Naive thymus-derived CD8-positive, alpha-beta T cell (primary cell): Measurements from ENCODE around the gene TCF7L2. TPM values are rescaled to one million over a fixed set of nuclear protein-coding genes. Genes with fewer than 3 reads are reported as not detected.
"Not testable (repeated sequence)": the region's sequence is repeated elsewhere in the genome, so short reads cannot be mapped to it uniquely, and the experiment has no call there.

Experiments used
- ATAC-seq, 2 donors: fragments of 150-1000 bp; cut with Tn5 transposase in 1 of 2; sonication (Bioruptor Pico), chemical (Tn5 transposase) in 1 of 2; 1 replicate in 1 of 2; 2 replicates in 1 of 2; pipeline ENCODE4 v1.10.0; 2021; ENCODE audit warnings: mild to moderate bottlenecking in 2 of 2, moderate library complexity in 2 of 2
- POLR2A ChIA-PET: fragments of 350-600 bp; sonication (Branson Sonifier 250); formaldehyde crosslinking; loops from one replicate; lab custom pipeline; 2021; ENCODE audit warnings: antibody characterized with exemption; lab: Charles Lee
- DNase-seq, 10 donors: peaks; one replicate each; pipeline versions ENCODE4 v3.0.0 to v3.0.0-alpha.2; 2020 to 2022
- H3K27ac Mint-ChIP-seq, 10 donors: one replicate each; pipeline ENCODE4 v1.8.0; 2020 to 2022; ENCODE audit warnings: mild to moderate bottlenecking in 10 of 10, mixed read lengths in 10 of 10, moderate library complexity in 4 of 10, inconsistent platforms in 1 of 10
- H3K27me3 Mint-ChIP-seq, 5 donors: one replicate each; pipeline ENCODE4 v1.8.0; 2021 to 2022; ENCODE audit warnings: mixed read lengths in 5 of 5
- H3K36me3 Mint-ChIP-seq, 3 donors: one replicate each; pipeline ENCODE4 v1.8.0; 2020 to 2022; ENCODE audit warnings: mixed read lengths in 3 of 3, mild to moderate bottlenecking in 2 of 3, inconsistent platforms in 1 of 3
- H3K4me1 Mint-ChIP-seq, 4 donors: one replicate each; pipeline ENCODE4 v1.8.0; 2021 to 2022; ENCODE audit warnings: mixed read lengths in 4 of 4
- H3K4me3 Mint-ChIP-seq, 10 donors: one replicate each; pipeline ENCODE4 v1.8.0; 2020 to 2022; ENCODE audit warnings: mild to moderate bottlenecking in 10 of 10, mixed read lengths in 10 of 10, moderate library complexity in 6 of 10, inconsistent platforms in 1 of 10
- H3K9me3 Mint-ChIP-seq, 9 donors: one replicate each; pipeline ENCODE4 v1.8.0; 2020 to 2022; ENCODE audit warnings: mixed read lengths in 9 of 9, mild to moderate bottlenecking in 3 of 9, inconsistent platforms in 1 of 9, moderate library complexity in 1 of 9
- polyA plus RNA-seq, 3 donors: library from polyadenylated mRNA; unstranded; fragments of 300-500 nt; fragmentation: Illumina TruSeq; gene quantifications; one replicate each; pipeline ENCODE4 v1.2.3, GENCODE V29; 2021
- total RNA-seq, 8 experiments: library from RNA in 2 of 8; stranded (reverse) in 2 of 8; gene quantifications; one replicate each; pipeline ENCODE4 v1.2.3 and lab custom pipeline; 2021 to 2026

TCF7L2 gene
- total and polyA plus RNA-seq, 5 experiments from 2014 or later, result 1.6 to 6.0 (median 4.1) TPM

- ATAC-seq (no peak), DNase-seq (no peak)
- Mint-ChIP-seq H3K27ac (no peak overlapping the region), H3K36me3 (peaks cover 0 to 1% (median 0%) of the 10 kb centered on the region in 3 donors), H3K9me3 (no peaks in the 10 kb centered on the region), H3K4me3 (no peak overlapping the region), H3K4me1 (peaks cover 0 to 4% (median 0%) of the 10 kb centered on the region in 4 donors), H3K27me3 (no peaks in the 10 kb centered on the region)
- POLR2A ChIA-PET, result no interaction called here
These were observed 109.3 kb downstream of the TCF7L2 start for GRCh38 chr10:113059371-113059780.

- POLR2A ChIA-PET, result interaction anchor here (0.6 kb wide), 1 partner anchor 10 kb away, joined by 3 read pairs; no protein-coding TSS in a partner anchor
- H3K4me1 Mint-ChIP-seq, result peaks cover 0 to 4% (median 0%) of the 10 kb centered on the region in 4 donors
- DNase-seq, result peak in 3 of 10 donors; percentile 16 to 24 (median 20)
- no peak overlapping the region for H3K27ac Mint-ChIP-seq
- no peaks in the 10 kb centered on the region for H3K27me3 Mint-ChIP-seq
- no peaks in the 10 kb centered on the region for H3K36me3 Mint-ChIP-seq
- peak overlapping the region in 1 of 10 donors; percentile 22 for H3K4me3 Mint-ChIP-seq
- no peaks in the 10 kb centered on the region for H3K9me3 Mint-ChIP-seq
- peak in 1 of 2 donors; percentile 35 for ATAC-seq
These were observed 110.4 kb downstream of the TCF7L2 start for GRCh38 chr10:113060201-113061053.

- Mint-ChIP-seq H3K27me3 (no peaks in the 10 kb centered on the region), H3K36me3 (no peaks in the 10 kb centered on the region), H3K4me3 (peak overlapping the region in 3 of 10 donors; percentile 5 to 26 (median 14)), H3K4me1 (peaks cover 0 to 4% (median 0%) of the 10 kb centered on the region in 4 donors), H3K27ac (no peak overlapping the region), H3K9me3 (no peaks in the 10 kb centered on the region)
- POLR2A ChIA-PET, result interaction anchor here (0.6 kb wide), 1 partner anchor 10 kb away, joined by 3 read pairs; no protein-coding TSS in a partner anchor
- DNase-seq (no peak), ATAC-seq (no peak)
These were observed 111.0 kb downstream of the TCF7L2 start for GRCh38 chr10:113061054-113061430.

GRCh38 chr10:113061557-113061956, 111.5 kb downstream of the TCF7L2 start:
- ATAC-seq, result no peak
- POLR2A ChIA-PET, result no interaction called here
- H3K4me1 Mint-ChIP-seq, result peaks cover 0 to 4% (median 0%) of the 10 kb centered on the region in 4 donors

GRCh38 chr10:113063043-113063967, 113.3 kb downstream of the TCF7L2 start:
- ATAC-seq (no peak), DNase-seq (no peak)
- H3K9me3 Mint-ChIP-seq, result no peaks in the 10 kb centered on the region
- H3K4me1 Mint-ChIP-seq, result peaks cover 0 to 4% (median 0%) of the 10 kb centered on the region in 4 donors
- H3K27ac Mint-ChIP-seq, result no peak overlapping the region
- H3K27me3 Mint-ChIP-seq, result no peaks in the 10 kb centered on the region
- H3K4me3 Mint-ChIP-seq, result no peak overlapping the region
- POLR2A ChIA-PET, result no interaction called here
- peaks cover 0 to 2% (median 0%) of the 10 kb centered on the region in 3 donors for H3K36me3 Mint-ChIP-seq

More at GRCh38 chr10:113061557-113061956, 111.5 kb downstream of the TCF7L2 start:
- H3K36me3 Mint-ChIP-seq, result no peaks in the 10 kb centered on the region
- H3K27ac Mint-ChIP-seq, result peak overlapping the region in 1 of 10 donors; percentile 42
- no peaks in the 10 kb centered on the region for H3K27me3 Mint-ChIP-seq
- DNase-seq, result no peak
- H3K4me3 Mint-ChIP-seq, result no peak overlapping the region
- no peaks in the 10 kb centered on the region for H3K9me3 Mint-ChIP-seq

DNA sequence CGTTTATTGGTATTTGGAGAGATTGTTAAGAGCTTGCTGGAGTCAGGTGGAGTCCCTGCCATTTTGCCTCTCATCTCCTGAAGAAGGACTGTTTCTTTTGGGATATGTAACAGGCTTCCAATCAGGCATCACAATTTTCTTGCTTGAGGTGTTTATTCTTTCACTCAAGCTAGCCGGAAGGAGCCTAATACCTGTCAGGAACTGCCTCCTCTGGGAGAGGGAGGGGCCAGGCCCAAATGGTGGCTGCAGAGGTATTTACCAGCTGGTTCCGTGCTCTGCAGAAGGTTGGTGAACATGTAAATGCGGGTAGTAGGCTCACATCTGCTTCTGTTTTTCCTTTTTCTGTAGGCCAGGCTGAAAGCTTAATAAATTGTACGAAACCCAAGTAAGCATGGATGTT, 114.0 kb downstream of the TCF7L2 start:
- Mint-ChIP-seq H3K4me1 (peaks cover 0 to 4% (median 0%) of the 10 kb centered on the region in 4 donors), H3K9me3 (no peaks in the 10 kb centered on the region), H3K4me3 (no peak overlapping the region), H3K27me3 (no peaks in the 10 kb centered on the region), H3K36me3 (peaks cover 0 to 5% (median 0%) of the 10 kb centered on the region in 3 donors), H3K27ac (no peak overlapping the region)
- DNase-seq, result no peak
- POLR2A ChIA-PET, result no interaction called here
- ATAC-seq, result no peak

GRCh38 chr10:113066120-113066519, 116.1 kb downstream of the TCF7L2 start:
- H3K27ac Mint-ChIP-seq, POLR2A ChIA-PET, H3K9me3 Mint-ChIP-seq, H3K36me3 Mint-ChIP-seq, ATAC-seq, DNase-seq, H3K4me3 Mint-ChIP-seq, H3K4me1 Mint-ChIP-seq, H3K27me3 Mint-ChIP-seq: not testable (repeated sequence)

GRCh38 chr10:113066561-113067312, 116.7 kb downstream of the TCF7L2 start:
- Mint-ChIP-seq H3K27ac (no peak overlapping the region), H3K4me3 (no peak overlapping the region), H3K27me3 (no peaks in the 10 kb centered on the region), H3K4me1 (no peaks in the 10 kb centered on the region), H3K36me3 (peaks cover 0 to 11% (median 3%) of the 10 kb centered on the region in 3 donors), H3K9me3 (no peaks in the 10 kb centered on the region)
- DNase-seq, result no peak
- ATAC-seq, result no peak
- POLR2A ChIA-PET, result no interaction called here

DNA sequence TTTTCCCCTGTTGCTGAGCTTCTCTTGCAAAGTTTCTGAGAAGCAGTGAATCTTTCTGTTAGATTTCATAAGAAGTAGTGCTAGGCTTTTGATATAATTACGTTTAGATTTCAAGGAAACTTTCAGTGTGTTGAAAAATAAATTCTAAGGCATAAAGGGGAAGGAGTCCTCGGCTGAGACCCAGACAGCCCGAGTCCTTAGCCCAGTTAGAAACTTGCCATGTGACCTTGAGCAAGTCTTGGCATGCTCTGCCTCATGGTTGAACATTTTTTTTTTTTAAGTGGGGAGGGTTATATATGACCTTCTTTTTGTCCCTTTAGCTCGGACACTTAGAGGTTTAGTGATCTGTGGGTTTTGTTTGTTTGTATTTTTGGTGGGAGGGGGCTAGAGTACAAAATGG, 117.5 kb downstream of the TCF7L2 start:
- ATAC-seq, result no peak
- Mint-ChIP-seq H3K27ac (peak overlapping the region in 1 of 10 donors; percentile 51), H3K9me3 (no peaks in the 10 kb centered on the region), H3K4me3 (no peak overlapping the region), H3K4me1 (no peaks in the 10 kb centered on the region), H3K36me3 (peaks cover 0 to 11% (median 3%) of the 10 kb centered on the region in 3 donors), H3K27me3 (no peaks in the 10 kb centered on the region)
- POLR2A ChIA-PET, result no interaction called here
- no peak for DNase-seq

- POLR2A ChIA-PET, result no interaction called here
- Mint-ChIP-seq H3K9me3 (no peaks in the 10 kb centered on the region), H3K4me1 (no peaks in the 10 kb centered on the region), H3K4me3 (no peak overlapping the region), H3K36me3 (peaks cover 0 to 11% (median 3%) of the 10 kb centered on the region in 3 donors), H3K27ac (no peak overlapping the region), H3K27me3 (no peaks in the 10 kb centered on the region)
- DNase-seq, result no peak
- ATAC-seq, result no peak
These were observed 118.3 kb downstream of the TCF7L2 start for GRCh38 chr10:113068178-113068890.

DNA sequence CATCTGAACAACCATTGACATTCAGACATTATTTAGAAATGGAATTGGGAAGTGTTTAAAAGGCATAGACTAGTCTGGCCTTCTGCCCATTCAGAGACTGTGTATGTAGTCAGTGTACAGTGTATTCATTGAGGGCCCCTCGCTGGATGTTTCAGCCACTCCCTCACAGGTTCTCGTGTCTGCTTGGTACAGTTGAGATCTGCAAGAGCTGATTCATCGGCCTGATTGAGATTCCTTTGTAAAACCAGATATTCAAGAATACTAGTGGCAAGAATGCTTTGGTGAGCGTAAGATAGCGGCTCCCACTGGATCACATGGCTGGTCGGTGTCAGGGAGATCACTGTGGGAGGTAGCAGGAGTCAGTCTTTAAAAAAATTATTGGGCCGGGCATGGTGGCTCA, 119.5 kb downstream of the TCF7L2 start:
- ATAC-seq, result no peak
- POLR2A ChIA-PET, result no interaction called here
- DNase-seq, result no peak
- Mint-ChIP-seq H3K27ac (no peak overlapping the region), H3K4me1 (no peaks in the 10 kb centered on the region), H3K36me3 (peaks cover 0 to 11% (median 3%) of the 10 kb centered on the region in 3 donors), H3K4me3 (no peak overlapping the region), H3K9me3 (no peaks in the 10 kb centered on the region), H3K27me3 (no peaks in the 10 kb centered on the region)

DNA sequence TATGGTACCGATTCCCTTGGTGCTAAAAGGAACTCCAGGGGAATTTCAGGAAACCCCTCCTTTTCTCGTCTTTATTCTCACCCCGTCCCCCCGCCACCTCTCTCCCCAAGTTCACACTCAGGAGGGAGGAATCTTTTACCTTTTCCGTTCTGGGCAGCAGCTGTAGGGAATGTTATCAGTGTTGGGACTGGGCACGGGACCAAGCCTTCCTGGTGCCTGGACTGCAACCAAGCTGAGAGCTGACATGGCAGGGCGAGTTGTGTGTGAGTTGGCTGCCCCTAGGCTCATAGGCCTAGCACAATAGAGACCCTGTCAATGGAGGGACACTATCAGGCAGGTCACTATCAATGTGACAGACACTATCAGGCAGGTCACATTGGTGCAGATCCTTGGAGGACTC, 121.4 kb downstream of the TCF7L2 start:
- Mint-ChIP-seq H3K27ac (no peak overlapping the region), H3K4me3 (no peak overlapping the region), H3K36me3 (peaks cover 0 to 11% (median 3%) of the 10 kb centered on the region in 3 donors), H3K9me3 (no peaks in the 10 kb centered on the region), H3K27me3 (no peaks in the 10 kb centered on the region), H3K4me1 (no peaks in the 10 kb centered on the region)
- POLR2A ChIA-PET, result no interaction called here
- DNase-seq (no peak), ATAC-seq (no peak)
